HCT116 (cell line): ENCODE results near the gene ZC3H8.

ENCODE experiments used
- CTCF ChIP-seq, 3 experiments: fragments of 200-600 bp in 1 of 3; sonication (generic) in 1 of 3; IDR thresholded peaks in 2 of 3; conservative IDR thresholded peaks in 1 of 3; 2 replicates each; pipeline ENCODE4 v1.5.1; 2012 to 2017; ENCODE audit warnings: low read depth in 2 of 3, low read length in 2 of 3, antibody characterized with exemption in 1 of 3, borderline replicate concordance in 1 of 3, control low read depth in 1 of 3, mild to moderate bottlenecking in 1 of 3, mixed read lengths in 1 of 3, mixed run types in 1 of 3, moderate library complexity in 1 of 3; ENCODE audit not compliant: insufficient read depth in 1 of 3
- EGR1 ChIP-seq: IDR thresholded peaks from 2 replicates; pipeline ENCODE4 v1.6.1; 2012; ENCODE audit warnings: low read depth
- EZH2phosphoT487 ChIP-seq: fragments of 200-600 bp; IDR thresholded peaks from 2 replicates; pipeline ENCODE4 v1.6.1; 2018; ENCODE audit warnings: antibody characterized with exemption, borderline replicate concordance
- FOSL1 ChIP-seq: IDR thresholded peaks from 2 replicates; pipeline ENCODE4 v1.6.1; 2012; ENCODE audit warnings: low read depth
- MAX ChIP-seq: IDR thresholded peaks from 2 replicates; pipeline ENCODE4 v1.6.1; 2012
- POLR2A ChIP-seq: IDR thresholded peaks from 2 replicates; pipeline ENCODE4 v1.7.0; 2011; ENCODE audit warnings: borderline replicate concordance; ENCODE audit not compliant: insufficient read depth, insufficient read length; ENCODE audit errors: extremely low read depth
- POLR2AphosphoS5 ChIP-seq: IDR thresholded peaks from 2 replicates; pipeline ENCODE4 v1.6.1; 2011; ENCODE audit warnings: mild to moderate bottlenecking, low read depth, low read length, moderate library complexity
- SIN3A ChIP-seq: IDR thresholded peaks from 2 replicates; pipeline ENCODE4 v1.6.1; 2012; ENCODE audit warnings: low read depth
- SP1 ChIP-seq: IDR thresholded peaks from 2 replicates; pipeline ENCODE4 v1.6.1; 2012; ENCODE audit warnings: low read depth
- TCF7L2 ChIP-seq: IDR thresholded peaks from 2 replicates; pipeline ENCODE4 v1.7.0; 2011; ENCODE audit warnings: borderline replicate concordance, inconsistent platforms; ENCODE audit not compliant: insufficient read depth, insufficient read length; ENCODE audit errors: extremely low read depth
- ZBTB33 ChIP-seq: IDR thresholded peaks from 2 replicates; pipeline ENCODE4 v1.6.1; 2011; ENCODE audit warnings: mild to moderate bottlenecking, low read length, moderate library complexity; ENCODE audit not compliant: insufficient replicate concordance; ENCODE audit errors: extremely low read depth
- ZFX ChIP-seq: fragments of 450-650 bp; IDR thresholded peaks from 2 replicates; pipeline ENCODE4 v1.6.1; 2017
- TF ChIP-seq, protein P1 (sequence below): IDR thresholded peaks from 2 replicates; pipeline ENCODE4 v1.6.1; 2012; ENCODE audit warnings: low read depth

DNA sequence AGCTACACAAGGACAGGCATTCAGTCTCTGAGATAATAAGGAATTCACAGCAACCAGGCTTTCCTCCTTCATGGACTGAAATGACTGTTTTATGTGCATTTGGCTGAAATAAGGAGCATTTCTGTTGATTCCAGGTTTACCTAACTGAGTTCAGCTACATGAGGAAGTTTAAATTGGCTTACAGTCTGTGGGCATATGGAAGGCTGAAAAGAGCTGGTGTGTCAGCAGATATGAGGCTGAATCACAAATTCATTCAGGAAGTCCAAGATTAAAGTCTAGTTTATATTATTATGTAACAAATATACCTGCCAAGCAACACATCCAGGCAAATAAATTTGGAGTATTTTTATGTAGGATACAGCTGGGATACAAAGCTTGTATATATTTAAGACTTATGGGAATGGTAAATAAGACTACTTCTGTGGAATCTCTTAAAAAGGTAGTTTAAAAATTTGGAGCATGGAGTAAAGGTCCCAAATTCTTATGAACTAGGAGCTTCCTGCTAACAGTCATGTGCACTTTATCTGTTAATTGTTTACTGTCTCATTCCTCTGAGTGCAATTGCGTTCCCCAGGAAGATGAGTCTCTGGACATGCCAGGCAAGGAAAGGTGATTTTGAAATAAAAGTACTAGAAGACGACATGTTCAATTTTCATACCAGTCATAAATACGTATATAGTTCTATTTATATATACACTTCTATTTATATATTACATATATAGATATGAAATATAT lies 53.0 kb downstream of the ZC3H8 start:
- TF ChIP-seq MAX: no peak
- no peak for TF ChIP-seq POLR2A
- no peak for TF ChIP-seq EZH2phosphoT487
- no peak for TF ChIP-seq SP1
- no peak for TF ChIP-seq SIN3A
- no peak for TF ChIP-seq POLR2AphosphoS5
- no peak for TF ChIP-seq TCF7L2
- TF ChIP-seq CTCF (IDR thresholded peaks at IDR 0.05 in 2 of 3, conservative IDR thresholded peaks at IDR 0.05 in 1 of 3; ENCODE audit: borderline replicate concordance in 1 of 3, insufficient read depth in 1 of 3, low read depth in 2 of 3, low read length in 2 of 3): no peak
- no peak for TF ChIP-seq ZFX
- no peak for TF ChIP-seq EGR1
- TF ChIP-seq FOSL1: no peak
- TF ChIP-seq, protein P1, sequence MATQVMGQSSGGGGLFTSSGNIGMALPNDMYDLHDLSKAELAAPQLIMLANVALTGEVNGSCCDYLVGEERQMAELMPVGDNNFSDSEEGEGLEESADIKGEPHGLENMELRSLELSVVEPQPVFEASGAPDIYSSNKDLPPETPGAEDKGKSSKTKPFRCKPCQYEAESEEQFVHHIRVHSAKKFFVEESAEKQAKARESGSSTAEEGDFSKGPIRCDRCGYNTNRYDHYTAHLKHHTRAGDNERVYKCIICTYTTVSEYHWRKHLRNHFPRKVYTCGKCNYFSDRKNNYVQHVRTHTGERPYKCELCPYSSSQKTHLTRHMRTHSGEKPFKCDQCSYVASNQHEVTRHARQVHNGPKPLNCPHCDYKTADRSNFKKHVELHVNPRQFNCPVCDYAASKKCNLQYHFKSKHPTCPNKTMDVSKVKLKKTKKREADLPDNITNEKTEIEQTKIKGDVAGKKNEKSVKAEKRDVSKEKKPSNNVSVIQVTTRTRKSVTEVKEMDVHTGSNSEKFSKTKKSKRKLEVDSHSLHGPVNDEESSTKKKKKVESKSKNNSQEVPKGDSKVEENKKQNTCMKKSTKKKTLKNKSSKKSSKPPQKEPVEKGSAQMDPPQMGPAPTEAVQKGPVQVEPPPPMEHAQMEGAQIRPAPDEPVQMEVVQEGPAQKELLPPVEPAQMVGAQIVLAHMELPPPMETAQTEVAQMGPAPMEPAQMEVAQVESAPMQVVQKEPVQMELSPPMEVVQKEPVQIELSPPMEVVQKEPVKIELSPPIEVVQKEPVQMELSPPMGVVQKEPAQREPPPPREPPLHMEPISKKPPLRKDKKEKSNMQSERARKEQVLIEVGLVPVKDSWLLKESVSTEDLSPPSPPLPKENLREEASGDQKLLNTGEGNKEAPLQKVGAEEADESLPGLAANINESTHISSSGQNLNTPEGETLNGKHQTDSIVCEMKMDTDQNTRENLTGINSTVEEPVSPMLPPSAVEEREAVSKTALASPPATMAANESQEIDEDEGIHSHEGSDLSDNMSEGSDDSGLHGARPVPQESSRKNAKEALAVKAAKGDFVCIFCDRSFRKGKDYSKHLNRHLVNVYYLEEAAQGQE: no peak
- TF ChIP-seq ZBTB33: no peak
